Mesendoderm (in vitro differentiated cells): Measurements from ENCODE around the gene NTRK3.

Experiments used
- DNase-seq: peaks from one replicate; pipeline ENCODE4 v3.0.0; 2013
- H2AK5ac ChIP-seq: 2 replicates; pipeline ENCODE4 v1.6.1; 2013; ENCODE audit warnings: low read length, inconsistent platforms
- H2BK120ac ChIP-seq: 2 replicates; pipeline ENCODE4 v1.6.1; 2013; ENCODE audit warnings: low read depth, mild to moderate bottlenecking, low read length, moderate library complexity, mixed read lengths
- H2BK15ac ChIP-seq: replicated peaks from 2 replicates; pipeline ENCODE4 v1.6.1; 2013; ENCODE audit warnings: low read depth, mild to moderate bottlenecking, moderate library complexity
- H2BK5ac ChIP-seq: 2 replicates; pipeline ENCODE4 v1.6.1; 2013; ENCODE audit warnings: low read length, inconsistent platforms
- H3K18ac ChIP-seq: 2 replicates; pipeline ENCODE4 v1.6.1; 2013; ENCODE audit warnings: mild to moderate bottlenecking, low read length, mixed read lengths
- H3K23ac ChIP-seq: one replicate; pipeline ENCODE4 v1.6.1; 2013; ENCODE audit warnings: low read length
- H3K27ac ChIP-seq: 2 replicates; pipeline ENCODE4 v1.5.1; 2013; ENCODE audit warnings: low read depth, mild to moderate bottlenecking, inconsistent platforms, low read length, moderate library complexity
- H3K27me3 ChIP-seq: 2 replicates; pipeline ENCODE4 v1.6.1; 2013; ENCODE audit warnings: low read length, control low read depth, mild to moderate bottlenecking, inconsistent platforms; ENCODE audit not compliant: insufficient read depth, poor library complexity
- H3K36me3 ChIP-seq: 2 replicates; pipeline ENCODE4 v1.6.1; 2013; ENCODE audit warnings: low read length, inconsistent platforms; ENCODE audit not compliant: control insufficient read depth, insufficient read depth
- H3K4ac ChIP-seq: one replicate; pipeline ENCODE4 v1.6.1; 2013; ENCODE audit warnings: low read depth, mild to moderate bottlenecking, low read length, moderate library complexity
- H3K4me1 ChIP-seq: 2 replicates; pipeline ENCODE4 v1.6.1; 2013; ENCODE audit warnings: low read depth, low read length, inconsistent platforms; ENCODE audit not compliant: control insufficient read depth
- H3K4me2 ChIP-seq: 2 replicates; pipeline ENCODE4 v1.6.1; 2013; ENCODE audit warnings: low read length
- H3K4me3 ChIP-seq: 2 replicates; pipeline ENCODE4 v1.5.1; 2013; ENCODE audit warnings: mild to moderate bottlenecking, low read length
- H3K56ac ChIP-seq: one replicate; pipeline ENCODE4 v1.6.1; 2013; ENCODE audit warnings: low read length
- H3K79me1 ChIP-seq: 2 replicates; pipeline ENCODE4 v1.6.1; 2013; ENCODE audit warnings: low read length, inconsistent platforms
- H3K79me2 ChIP-seq: 2 replicates; pipeline ENCODE4 v1.6.1; 2013; ENCODE audit warnings: mild to moderate bottlenecking, low read length; ENCODE audit not compliant: control insufficient read depth, insufficient read depth
- H3K9ac ChIP-seq: 2 replicates; pipeline ENCODE4 v1.6.1; 2013; ENCODE audit warnings: low read length, inconsistent platforms
- H4K5ac ChIP-seq: one replicate; pipeline ENCODE4 v1.6.1; 2013; ENCODE audit warnings: low read length
- H4K8ac ChIP-seq: one replicate; pipeline ENCODE4 v1.6.1; 2013; ENCODE audit warnings: low read depth, mild to moderate bottlenecking, control low read depth, low read length, moderate library complexity
- WGBS: extraction: QIAGEN DNeasy Blood & Tissue Kit; methylation state at CpG from one replicate; pipeline ENCODE4 v1.1.7; 2013; ENCODE audit warnings: low lambda C conversion rate, missing lambda C conversion rate; ENCODE audit not compliant: insufficient coverage; ENCODE audit errors: extremely low coverage; 5-methylcytosine and 5-hydroxymethylcytosine counted together

The NTRK3 gene

GRCh38 chr15:87924433-87924832 is 332.1 kb downstream of the NTRK3 start:
- no peak overlapping the region for H2BK15ac ChIP-seq
- H2BK120ac ChIP-seq = no peak overlapping the region
- no peak overlapping the region for H3K23ac ChIP-seq
- H3K27me3 ChIP-seq = no peaks in the 10 kb centered on the region
- no peak overlapping the region for H3K4me3 ChIP-seq
- no peak overlapping the region for H3K4me2 ChIP-seq
- H3K27ac ChIP-seq = no peak overlapping the region
- H3K18ac ChIP-seq = no peak overlapping the region
- no peaks in the 10 kb centered on the region for H3K36me3 ChIP-seq
- H3K9ac ChIP-seq = no peak overlapping the region
- DNase-seq = peak; percentile 65
- H3K4ac ChIP-seq = no peak overlapping the region
- H3K79me2 ChIP-seq = no peaks in the 10 kb centered on the region
- no peak overlapping the region for H4K8ac ChIP-seq
- H3K79me1 ChIP-seq = no peaks in the 10 kb centered on the region
- H2BK5ac ChIP-seq = no peak overlapping the region
- no peak overlapping the region for H2AK5ac ChIP-seq
- H4K5ac ChIP-seq = no peak overlapping the region
- H3K56ac ChIP-seq = no peak overlapping the region
- peaks cover 2% of the 10 kb centered on the region for H3K4me1 ChIP-seq
- no CpG with 5 or more reads among the region's 1 CpG for WGBS

- Histone ChIP-seq H3K9ac (no peak overlapping the region), H3K4me1 (peaks cover 2% of the 10 kb centered on the region), H2BK15ac (no peak overlapping the region), H2AK5ac (no peak overlapping the region), H3K79me2 (no peaks in the 10 kb centered on the region), H4K8ac (no peak overlapping the region), H3K4ac (no peak overlapping the region), H3K23ac (no peak overlapping the region), H3K27ac (no peak overlapping the region), H3K36me3 (no peaks in the 10 kb centered on the region), H3K4me2 (no peak overlapping the region), H3K18ac (no peak overlapping the region), H2BK120ac (no peak overlapping the region), H3K27me3 (no peaks in the 10 kb centered on the region), H2BK5ac (no peak overlapping the region), H4K5ac (no peak overlapping the region), H3K79me1 (no peaks in the 10 kb centered on the region), H3K56ac (no peak overlapping the region), H3K4me3 (no peak overlapping the region)
- no CpG with 5 or more reads among the region's 3 CpGs for WGBS
- no peak for DNase-seq
These were observed 337.5 kb downstream of the NTRK3 start for GRCh38 chr15:87919064-87919463.

- Histone ChIP-seq H2AK5ac (no peak overlapping the region), H2BK15ac (no peak overlapping the region)
- DNase-seq = no peak
These were observed 339.1 kb downstream of the NTRK3 start for GRCh38 chr15:87917480-87917879.

GRCh38 chr15:87916208-87916607 is 340.3 kb downstream of the NTRK3 start:
- Histone ChIP-seq H3K36me3 (no peaks in the 10 kb centered on the region), H3K9ac (no peak overlapping the region), H4K8ac (no peak overlapping the region), H3K4ac (no peak overlapping the region), H3K79me2 (no peaks in the 10 kb centered on the region), H3K18ac (no peak overlapping the region), H2BK15ac (no peak overlapping the region), H2BK120ac (no peak overlapping the region), H3K4me3 (no peak overlapping the region), H3K23ac (no peak overlapping the region), H3K56ac (no peak overlapping the region), H2BK5ac (no peak overlapping the region), H4K5ac (no peak overlapping the region), H3K4me2 (no peak overlapping the region), H3K27ac (no peak overlapping the region), H3K4me1 (no peaks in the 10 kb centered on the region), H2AK5ac (no peak overlapping the region), H3K79me1 (no peaks in the 10 kb centered on the region), H3K27me3 (no peaks in the 10 kb centered on the region)
- no peak for DNase-seq
- WGBS = no CpG with 5 or more reads among the region's 5 CpGs

More at GRCh38 chr15:87917480-87917879, 339.1 kb downstream of the NTRK3 start:
- Histone ChIP-seq H3K23ac (no peak overlapping the region), H2BK5ac (no peak overlapping the region), H3K4me1 (no peaks in the 10 kb centered on the region), H3K27me3 (no peaks in the 10 kb centered on the region), H3K9ac (no peak overlapping the region), H3K79me2 (no peaks in the 10 kb centered on the region), H3K18ac (no peak overlapping the region), H3K4ac (no peak overlapping the region), H4K5ac (no peak overlapping the region), H3K36me3 (no peaks in the 10 kb centered on the region), H2BK120ac (no peak overlapping the region), H4K8ac (no peak overlapping the region), H3K4me3 (no peak overlapping the region), H3K79me1 (no peaks in the 10 kb centered on the region), H3K56ac (no peak overlapping the region), H3K27ac (no peak overlapping the region), H3K4me2 (no peak overlapping the region)
- WGBS = no CpG with 5 or more reads among the region's 2 CpGs

- DNase-seq = no peak
- no peak overlapping the region for H2AK5ac ChIP-seq
- H3K4me2 ChIP-seq = no peak overlapping the region
- no peak overlapping the region for H3K23ac ChIP-seq
- H4K8ac ChIP-seq = no peak overlapping the region
- no peak overlapping the region for H3K18ac ChIP-seq
- no CpG with 5 or more reads among the region's 4 CpGs for WGBS
- no peaks in the 10 kb centered on the region for H3K4me1 ChIP-seq
- no peaks in the 10 kb centered on the region for H3K79me1 ChIP-seq
- no peak overlapping the region for H2BK5ac ChIP-seq
- no peak overlapping the region for H4K5ac ChIP-seq
- H3K27me3 ChIP-seq = no peaks in the 10 kb centered on the region
- no peak overlapping the region for H3K9ac ChIP-seq
- H3K4me3 ChIP-seq = no peak overlapping the region
- H3K4ac ChIP-seq = no peak overlapping the region
- no peak overlapping the region for H2BK15ac ChIP-seq
- H3K79me2 ChIP-seq = no peaks in the 10 kb centered on the region
- no peak overlapping the region for H2BK120ac ChIP-seq
- H3K56ac ChIP-seq = no peak overlapping the region
- H3K27ac ChIP-seq = no peak overlapping the region
- no peaks in the 10 kb centered on the region for H3K36me3 ChIP-seq
These were observed 346.2 kb downstream of the NTRK3 start for GRCh38 chr15:87910301-87910700.

GRCh38 chr15:87907676-87908446 is 348.7 kb downstream of the NTRK3 start:
- Histone ChIP-seq H2BK15ac (no peak overlapping the region), H3K4ac (no peak overlapping the region), H3K27ac (no peak overlapping the region), H3K56ac (no peak overlapping the region), H3K18ac (no peak overlapping the region), H3K4me1 (no peaks in the 10 kb centered on the region), H4K8ac (no peak overlapping the region), H3K27me3 (no peaks in the 10 kb centered on the region), H2BK5ac (no peak overlapping the region), H3K4me2 (no peak overlapping the region), H3K4me3 (no peak overlapping the region), H2BK120ac (no peak overlapping the region), H3K79me2 (no peaks in the 10 kb centered on the region), H3K9ac (no peak overlapping the region), H4K5ac (no peak overlapping the region), H3K36me3 (no peaks in the 10 kb centered on the region), H2AK5ac (no peak overlapping the region), H3K23ac (no peak overlapping the region), H3K79me1 (no peaks in the 10 kb centered on the region)
- DNase-seq = no peak
- no CpG with 5 or more reads among the region's 8 CpGs for WGBS
